ENCODE data around the gene GOLM1. TPM values are rescaled to one million over a fixed set of nuclear protein-coding genes. Genes with fewer than 3 reads are reported as not detected.
A peak's percentile ranks its signal among the peaks of the same experiment; 100 is the strongest.

GOLM1 gene
- total and polyA plus RNA-seq, 4 donors, result 7.9 to 28.5 (median 13.2) TPM

DNA sequence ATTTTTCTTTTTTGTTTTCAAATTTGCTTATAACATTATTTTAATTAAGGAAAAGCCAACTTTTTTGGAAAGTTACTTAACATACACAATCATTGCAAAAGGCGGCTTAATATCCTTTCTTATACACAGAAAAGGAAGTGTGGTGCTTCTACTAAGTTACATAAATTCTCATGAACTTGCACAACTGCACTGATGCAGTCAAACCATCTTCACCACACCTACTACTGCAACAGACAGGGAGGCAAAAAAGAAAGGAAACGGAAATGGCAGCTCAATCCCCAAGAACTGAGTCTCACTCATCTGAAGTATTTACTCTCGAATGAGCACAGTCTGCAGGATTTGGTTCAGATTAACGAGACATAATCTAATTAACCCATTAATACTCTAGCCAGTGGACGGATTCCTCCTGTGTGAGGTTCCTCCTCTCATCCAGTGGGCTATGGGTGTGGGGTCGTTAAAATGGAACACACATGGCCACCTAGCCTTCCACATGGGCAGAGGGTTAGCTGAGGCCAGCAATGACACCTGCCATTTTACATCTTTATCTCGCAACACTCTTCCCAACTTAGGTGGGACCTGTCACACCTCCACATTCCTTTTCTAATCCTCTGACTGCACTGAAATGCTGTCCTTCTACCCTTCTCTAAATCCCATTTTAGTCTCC lies 30.0 kb downstream of the GOLM1 start:
- WGBS, result 81% methylated on average over 7 of the region's 7 CpGs
- no peak for TF ChIP-seq RXRA (IDR thresholded peaks at IDR 0.05)
- Histone ChIP-seq H3K9ac (ENCODE audit: low read depth in 1 of 2, low read length in 2 of 2) (no peak overlapping the region), H3K9me3 (ENCODE audit: control insufficient read depth in 4 of 4, low read length in 3 of 4) (no peaks in the 10 kb centered on the region), H3K36me3 (ENCODE audit: control insufficient read depth in 4 of 4, insufficient read depth in 3 of 4, low read depth in 1 of 4, low read length in 3 of 4) (no peaks in the 10 kb centered on the region), H3K27ac (ENCODE audit: low read depth in 1 of 2, low read length in 2 of 2) (no peak overlapping the region), H3K27me3 (ENCODE audit: control insufficient read depth in 4 of 4, insufficient read depth in 4 of 4, low read length in 3 of 4) (no peaks in the 10 kb centered on the region), H3K4me3 (ENCODE audit: low read depth in 1 of 3, low read length in 3 of 3) (no peak overlapping the region), H3K4me1 (ENCODE audit: control insufficient read depth in 4 of 4, insufficient read depth in 4 of 4, low read length in 3 of 4) (no peaks in the 10 kb centered on the region)
- no peak for DNase-seq (ENCODE audit: low spot score)

DNA sequence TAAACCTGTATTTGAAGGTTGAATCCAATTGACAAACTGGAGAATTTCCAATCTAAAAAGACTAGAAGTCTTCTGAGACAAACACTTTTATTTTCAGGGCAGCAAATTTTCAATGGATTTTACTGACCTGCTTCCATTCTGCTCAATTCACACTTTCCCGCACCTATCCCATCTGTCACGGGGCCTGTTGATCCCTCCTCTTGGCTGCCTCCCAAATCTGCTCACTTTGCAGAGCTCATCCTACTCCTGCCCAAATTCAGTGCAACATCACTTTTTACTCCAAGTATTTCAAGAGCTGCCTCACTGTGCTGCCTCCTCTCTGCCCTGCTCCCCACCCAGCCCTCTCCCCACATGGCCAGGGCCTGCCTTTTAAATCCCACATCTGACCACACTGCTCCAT lies 35.1 kb downstream of the GOLM1 start:
- no peak for DNase-seq (ENCODE audit: low spot score)
- H3K27ac ChIP-seq (ENCODE audit: low read depth in 1 of 2, low read length in 2 of 2), result no peak overlapping the region

DNA sequence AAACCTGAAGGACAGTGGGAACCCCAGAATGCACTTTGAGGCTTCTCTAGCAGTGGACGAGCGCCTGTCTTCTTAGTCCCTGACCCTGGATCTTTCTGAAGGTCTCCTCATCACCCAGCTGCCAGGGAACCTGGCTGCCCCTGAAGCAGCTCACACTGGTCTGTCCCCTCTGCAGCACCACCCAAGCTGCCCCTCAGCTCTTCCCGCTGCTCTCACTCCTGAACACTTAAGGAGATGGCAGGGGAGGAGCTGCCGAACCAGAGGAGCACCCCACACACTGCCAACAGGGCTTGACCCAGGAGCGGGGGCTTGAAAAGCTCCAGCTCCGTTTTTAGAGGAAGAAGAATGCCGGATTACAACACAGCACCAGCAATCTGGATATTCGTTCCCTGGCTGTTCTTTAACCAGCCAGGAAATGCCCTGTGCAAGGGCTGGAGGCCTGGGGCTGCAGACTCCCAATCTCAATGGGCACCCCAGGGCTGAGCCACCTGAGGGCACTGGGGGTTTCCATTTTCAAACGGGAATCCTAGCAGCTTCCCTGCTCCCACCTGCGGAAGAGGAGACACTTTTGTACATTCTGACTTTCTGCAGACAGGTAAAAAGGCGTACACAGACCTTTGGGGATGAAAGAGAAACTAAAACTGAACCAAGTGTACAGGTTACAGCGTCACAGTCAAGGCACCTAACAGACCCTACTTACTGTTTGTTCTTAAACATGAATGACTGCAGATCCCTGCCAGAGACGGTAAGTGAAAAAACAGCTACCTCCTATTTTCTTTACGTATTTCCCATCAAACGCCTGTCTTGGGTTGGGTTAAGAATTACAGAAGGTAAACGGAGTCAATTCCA lies 36.3 kb downstream of the GOLM1 start:
- H3K4me1 ChIP-seq (ENCODE audit: control insufficient read depth in 4 of 4, insufficient read depth in 4 of 4, low read length in 3 of 4), result peaks cover 1 to 16% (median 11%) of the 10 kb centered on the region in 4 donors
- 35% methylated on average over 16 of the region's 16 CpGs for WGBS
- H3K9ac ChIP-seq (ENCODE audit: low read depth in 1 of 2, low read length in 2 of 2), result peak overlapping the region in 1 of 2 donors; percentile 68
- H3K36me3 ChIP-seq (ENCODE audit: control insufficient read depth in 4 of 4, insufficient read depth in 3 of 4, low read depth in 1 of 4, low read length in 3 of 4), result no peaks in the 10 kb centered on the region
- H3K4me3 ChIP-seq (ENCODE audit: low read depth in 1 of 3, low read length in 3 of 3), result peak overlapping the region; percentile 36 to 78 (median 47)
- TF ChIP-seq, protein P1, sequence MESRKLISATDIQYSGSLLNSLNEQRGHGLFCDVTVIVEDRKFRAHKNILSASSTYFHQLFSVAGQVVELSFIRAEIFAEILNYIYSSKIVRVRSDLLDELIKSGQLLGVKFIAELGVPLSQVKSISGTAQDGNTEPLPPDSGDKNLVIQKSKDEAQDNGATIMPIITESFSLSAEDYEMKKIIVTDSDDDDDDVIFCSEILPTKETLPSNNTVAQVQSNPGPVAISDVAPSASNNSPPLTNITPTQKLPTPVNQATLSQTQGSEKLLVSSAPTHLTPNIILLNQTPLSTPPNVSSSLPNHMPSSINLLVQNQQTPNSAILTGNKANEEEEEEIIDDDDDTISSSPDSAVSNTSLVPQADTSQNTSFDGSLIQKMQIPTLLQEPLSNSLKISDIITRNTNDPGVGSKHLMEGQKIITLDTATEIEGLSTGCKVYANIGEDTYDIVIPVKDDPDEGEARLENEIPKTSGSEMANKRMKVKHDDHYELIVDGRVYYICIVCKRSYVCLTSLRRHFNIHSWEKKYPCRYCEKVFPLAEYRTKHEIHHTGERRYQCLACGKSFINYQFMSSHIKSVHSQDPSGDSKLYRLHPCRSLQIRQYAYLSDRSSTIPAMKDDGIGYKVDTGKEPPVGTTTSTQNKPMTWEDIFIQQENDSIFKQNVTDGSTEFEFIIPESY (IDR thresholded peaks at IDR 0.05), result no peak
- TF ChIP-seq YY1 (IDR thresholded peaks at IDR 0.05), result peak; percentile 38
- peak in 1 of 2 donors; percentile 20 for TF ChIP-seq RAD21 (IDR thresholded peaks at IDR 0.05)
- peak in 1 of 2 donors; percentile 13 for TF ChIP-seq RXRA (IDR thresholded peaks at IDR 0.05)
- no peak for TF ChIP-seq NR2F2 (IDR thresholded peaks at IDR 0.05)
- TF ChIP-seq, protein P2, sequence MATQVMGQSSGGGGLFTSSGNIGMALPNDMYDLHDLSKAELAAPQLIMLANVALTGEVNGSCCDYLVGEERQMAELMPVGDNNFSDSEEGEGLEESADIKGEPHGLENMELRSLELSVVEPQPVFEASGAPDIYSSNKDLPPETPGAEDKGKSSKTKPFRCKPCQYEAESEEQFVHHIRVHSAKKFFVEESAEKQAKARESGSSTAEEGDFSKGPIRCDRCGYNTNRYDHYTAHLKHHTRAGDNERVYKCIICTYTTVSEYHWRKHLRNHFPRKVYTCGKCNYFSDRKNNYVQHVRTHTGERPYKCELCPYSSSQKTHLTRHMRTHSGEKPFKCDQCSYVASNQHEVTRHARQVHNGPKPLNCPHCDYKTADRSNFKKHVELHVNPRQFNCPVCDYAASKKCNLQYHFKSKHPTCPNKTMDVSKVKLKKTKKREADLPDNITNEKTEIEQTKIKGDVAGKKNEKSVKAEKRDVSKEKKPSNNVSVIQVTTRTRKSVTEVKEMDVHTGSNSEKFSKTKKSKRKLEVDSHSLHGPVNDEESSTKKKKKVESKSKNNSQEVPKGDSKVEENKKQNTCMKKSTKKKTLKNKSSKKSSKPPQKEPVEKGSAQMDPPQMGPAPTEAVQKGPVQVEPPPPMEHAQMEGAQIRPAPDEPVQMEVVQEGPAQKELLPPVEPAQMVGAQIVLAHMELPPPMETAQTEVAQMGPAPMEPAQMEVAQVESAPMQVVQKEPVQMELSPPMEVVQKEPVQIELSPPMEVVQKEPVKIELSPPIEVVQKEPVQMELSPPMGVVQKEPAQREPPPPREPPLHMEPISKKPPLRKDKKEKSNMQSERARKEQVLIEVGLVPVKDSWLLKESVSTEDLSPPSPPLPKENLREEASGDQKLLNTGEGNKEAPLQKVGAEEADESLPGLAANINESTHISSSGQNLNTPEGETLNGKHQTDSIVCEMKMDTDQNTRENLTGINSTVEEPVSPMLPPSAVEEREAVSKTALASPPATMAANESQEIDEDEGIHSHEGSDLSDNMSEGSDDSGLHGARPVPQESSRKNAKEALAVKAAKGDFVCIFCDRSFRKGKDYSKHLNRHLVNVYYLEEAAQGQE (IDR thresholded peaks at IDR 0.05), result peak; percentile 31
- peak in 1 of 2 donors; percentile 5 for TF ChIP-seq HNF4A (conservative IDR thresholded peaks at IDR 0.05)
- TF ChIP-seq SP1 (IDR thresholded peaks at IDR 0.05), result peak; percentile 54
- no peaks in the 10 kb centered on the region for H3K9me3 ChIP-seq (ENCODE audit: control insufficient read depth in 4 of 4, low read length in 3 of 4)
- H3K27ac ChIP-seq (ENCODE audit: low read depth in 1 of 2, low read length in 2 of 2), result peak overlapping the region; percentile 19 to 77
- no peak for DNase-seq (ENCODE audit: low spot score)
- H3K27me3 ChIP-seq (ENCODE audit: control insufficient read depth in 4 of 4, insufficient read depth in 4 of 4, low read length in 3 of 4), result no peaks in the 10 kb centered on the region

More for the DNA sequence above, 35.1 kb downstream of the GOLM1 start:
- no peaks in the 10 kb centered on the region for H3K27me3 ChIP-seq (ENCODE audit: control insufficient read depth in 4 of 4, insufficient read depth in 4 of 4, low read length in 3 of 4)
- WGBS, result 52% methylated on average over 2 of the region's 2 CpGs
- TF ChIP-seq RXRA (IDR thresholded peaks at IDR 0.05) (no peak), GABPA (IDR thresholded peaks at IDR 0.05 in 1 of 2, conservative IDR thresholded peaks at IDR 0.05 in 1 of 2) (no peak), YY1 (IDR thresholded peaks at IDR 0.05) (no peak), HNF4A (conservative IDR thresholded peaks at IDR 0.05) (no peak), EGR1 (IDR thresholded peaks at IDR 0.05; ENCODE audit: low read depth in 2 of 2) (no peak), HNF4G (IDR thresholded peaks at IDR 0.05) (no peak), RAD21 (IDR thresholded peaks at IDR 0.05) (no peak)
- TF ChIP-seq, protein P3, sequence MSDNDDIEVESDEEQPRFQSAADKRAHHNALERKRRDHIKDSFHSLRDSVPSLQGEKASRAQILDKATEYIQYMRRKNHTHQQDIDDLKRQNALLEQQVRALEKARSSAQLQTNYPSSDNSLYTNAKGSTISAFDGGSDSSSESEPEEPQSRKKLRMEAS (IDR thresholded peaks at IDR 0.05), result no peak
- TF ChIP-seq, protein P4, sequence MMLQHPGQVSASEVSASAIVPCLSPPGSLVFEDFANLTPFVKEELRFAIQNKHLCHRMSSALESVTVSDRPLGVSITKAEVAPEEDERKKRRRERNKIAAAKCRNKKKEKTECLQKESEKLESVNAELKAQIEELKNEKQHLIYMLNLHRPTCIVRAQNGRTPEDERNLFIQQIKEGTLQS (IDR thresholded peaks at IDR 0.05), result no peak
- no peak overlapping the region for H3K9ac ChIP-seq (ENCODE audit: low read depth in 1 of 2, low read length in 2 of 2)
- no peaks in the 10 kb centered on the region for H3K9me3 ChIP-seq (ENCODE audit: control insufficient read depth in 4 of 4, low read length in 3 of 4)
- H3K36me3 ChIP-seq (ENCODE audit: control insufficient read depth in 4 of 4, insufficient read depth in 3 of 4, low read depth in 1 of 4, low read length in 3 of 4), result no peaks in the 10 kb centered on the region
- no peak overlapping the region for H3K4me3 ChIP-seq (ENCODE audit: low read depth in 1 of 3, low read length in 3 of 3)
- peaks cover 1 to 16% (median 11%) of the 10 kb centered on the region in 4 donors for H3K4me1 ChIP-seq (ENCODE audit: control insufficient read depth in 4 of 4, insufficient read depth in 4 of 4, low read length in 3 of 4)
